ENCODE results near the gene CEP112. TPM values are rescaled to one million over a fixed set of nuclear protein-coding genes. Genes with fewer than 3 reads are reported as not detected.
A peak's percentile ranks its signal among the peaks of the same experiment; 100 is the strongest.

Gene CEP112
- total and polyA plus RNA-seq, 2 of the 4 experiments (the other 2 are of a cell fraction) = 2.5 to 5.6 TPM

DNA sequence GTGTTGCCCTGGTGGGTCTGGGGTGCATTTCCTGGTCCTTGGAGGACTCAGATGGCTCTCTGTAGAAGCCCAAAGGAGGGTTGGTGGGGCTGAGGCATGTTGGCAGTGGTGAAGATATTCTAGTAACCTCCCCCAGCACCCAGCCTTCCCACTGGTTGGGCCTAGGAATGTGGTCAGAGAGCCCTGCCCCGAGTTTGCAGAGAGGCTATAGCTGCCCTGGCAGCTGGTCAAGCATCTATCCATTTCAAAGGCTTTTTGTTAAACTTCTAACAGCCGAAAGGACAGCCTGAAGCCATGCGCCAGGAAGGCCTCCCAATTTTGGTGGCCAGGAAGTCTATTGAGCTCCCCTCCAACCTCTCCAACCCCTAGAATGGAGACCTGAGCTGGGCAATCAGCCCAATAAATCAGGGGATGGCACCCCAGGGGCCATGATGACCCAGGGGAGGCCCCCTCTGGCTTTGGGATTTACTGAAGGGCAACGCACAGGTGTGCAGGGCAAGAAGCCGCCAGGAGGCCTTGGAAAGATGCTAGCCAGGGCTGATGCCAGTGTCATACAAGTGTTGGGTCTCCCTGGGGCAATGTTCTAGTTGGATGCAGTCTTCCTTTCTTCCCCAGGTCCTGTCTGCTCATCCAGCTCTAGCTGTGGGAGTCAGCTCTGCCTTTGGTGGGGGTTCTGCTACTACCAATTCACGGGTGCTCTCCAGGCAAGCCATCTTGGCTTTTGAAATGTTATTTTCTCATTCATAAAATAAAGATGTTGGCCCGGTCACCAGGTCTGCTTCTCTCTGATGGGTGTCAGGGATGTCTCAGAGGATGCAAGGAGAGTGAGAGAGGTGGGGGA lies 599.6 kb downstream of the CEP112 start:
- no peaks in the 10 kb centered on the region; the same call in 1 of the 2 replicates for H3K4me1 ChIP-seq (ENCODE audit: control insufficient read depth, insufficient read depth, low read length)
- H2BK5ac ChIP-seq (ENCODE audit: low read depth, low read length, poor library complexity, severe bottlenecking) = no peak overlapping the region
- H4K91ac ChIP-seq (ENCODE audit: insufficient read depth, low read depth, low read length) = no peak overlapping the region
- H3K56ac ChIP-seq (ENCODE audit: extremely low read depth, insufficient read depth, low read length) = no peak overlapping the region
- ChIA-PET CTCF (no interaction called here), POLR2A (ENCODE audit: unreplicated experiment) (no interaction called here)
- H4K5ac ChIP-seq (ENCODE audit: low read depth, low read length) = no peak overlapping the region
- TF ChIP-seq CEBPB (IDR thresholded peaks at IDR 0.05; ENCODE audit: low read depth, low read length) (no peak), FOS (IDR thresholded peaks at IDR 0.05; ENCODE audit: low read depth, low read length) (no peak), MAFK (IDR thresholded peaks at IDR 0.05; ENCODE audit: low read depth, low read length) (no peak)
- TF ChIP-seq, protein P1, sequence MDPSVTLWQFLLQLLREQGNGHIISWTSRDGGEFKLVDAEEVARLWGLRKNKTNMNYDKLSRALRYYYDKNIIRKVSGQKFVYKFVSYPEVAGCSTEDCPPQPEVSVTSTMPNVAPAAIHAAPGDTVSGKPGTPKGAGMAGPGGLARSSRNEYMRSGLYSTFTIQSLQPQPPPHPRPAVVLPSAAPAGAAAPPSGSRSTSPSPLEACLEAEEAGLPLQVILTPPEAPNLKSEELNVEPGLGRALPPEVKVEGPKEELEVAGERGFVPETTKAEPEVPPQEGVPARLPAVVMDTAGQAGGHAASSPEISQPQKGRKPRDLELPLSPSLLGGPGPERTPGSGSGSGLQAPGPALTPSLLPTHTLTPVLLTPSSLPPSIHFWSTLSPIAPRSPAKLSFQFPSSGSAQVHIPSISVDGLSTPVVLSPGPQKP (IDR thresholded peaks at IDR 0.05; ENCODE audit: borderline replicate concordance, low read depth, low read length) = no peak
- H4K8ac ChIP-seq (ENCODE audit: low read depth in 2 of 2, low read length in 2 of 2) = no peak overlapping the region
- no peaks in the 10 kb centered on the region; the same call in 1 of the 2 replicates for H3K27me3 ChIP-seq (ENCODE audit: control insufficient read depth, insufficient read depth, low read length)
- intact Hi-C loops (cut with micrococcal nuclease) (no loop called here), in situ Hi-C loops (cut with MboI; ENCODE audit: low sequenced_read_pairs) (no loop called here), dilution Hi-C loops (cut with HindIII; ENCODE audit: low sequenced_read_pairs, unreplicated experiment) (no loop called here)
- no peaks in the 10 kb centered on the region for H4K20me1 ChIP-seq (ENCODE audit: insufficient read depth, low read length)
- no peak overlapping the region for H3K4me2 ChIP-seq (ENCODE audit: low read depth, low read length)
- no peak overlapping the region for H3K18ac ChIP-seq (ENCODE audit: low read depth, low read length)
- no peak overlapping the region for H3K14ac ChIP-seq (replicated peaks; ENCODE audit: low read depth, low read length)
- H3K4me3 ChIP-seq (ENCODE audit: insufficient read depth, low read depth, low read length) = no peak overlapping the region
- H3K36me3 ChIP-seq (ENCODE audit: control insufficient read depth, insufficient read depth, low read length) = no peaks in the 10 kb centered on the region
- H3K79me1 ChIP-seq (ENCODE audit: low read depth in 1 of 2, low read length in 2 of 2) = no peaks in the 10 kb centered on the region
- no peak overlapping the region for H2AFZ ChIP-seq (replicated peaks; ENCODE audit: low read length, poor library complexity)
- no TSS peak for BruUV-seq (replicated peaks)
- H2BK120ac ChIP-seq (ENCODE audit: low read depth, low read length) = no peak overlapping the region
- H2AK9ac ChIP-seq (replicated peaks; ENCODE audit: low read depth, low read length, poor library complexity) = peak overlapping the region; percentile 62
- no peak overlapping the region for H2BK15ac ChIP-seq (ENCODE audit: low read depth, low read length)
- no peak overlapping the region for H3K27ac ChIP-seq (ENCODE audit: insufficient read depth, low read length)
- ATAC-seq (ENCODE audit: low read depth) = no peak
- H2BK20ac ChIP-seq (ENCODE audit: low read depth, low read length) = no peak overlapping the region
- H2AK5ac ChIP-seq (ENCODE audit: low read depth, low read length) = no peak overlapping the region
- H3K23ac ChIP-seq (ENCODE audit: low read depth, low read length) = no peak overlapping the region
- no peak for DNase-seq
- no peaks in the 10 kb centered on the region for H3K9me1 ChIP-seq (ENCODE audit: insufficient read depth, low read length)
- no CpG with 5 or more reads among the region's 7 CpGs for WGBS, 2 experiments (ENCODE audit: extremely low coverage in 2 of 2, insufficient read length in 1 of 2)
- H3K9me3 ChIP-seq (ENCODE audit: control insufficient read depth, insufficient read depth, low read length) = no peaks in the 10 kb centered on the region
- H3K4ac ChIP-seq (ENCODE audit: low read depth, low read length) = no peak overlapping the region
- no peak overlapping the region for H3K9ac ChIP-seq (ENCODE audit: low read depth, low read length)

Data from IMR-90 (cell line).